K562 (cell line): ENCODE measurements around the gene FAM83F. TPM values are rescaled to one million over a fixed set of nuclear protein-coding genes. Genes with fewer than 3 reads are reported as not detected.

Experiments used
- ATAC-seq: fragments of 200-7000 bp; cut with Tn5 transposase; 3 replicates; pipeline ENCODE4 v1.9.1; 2020; ENCODE audit warnings: moderate library complexity
- BruUV-seq: library from RNA; stranded (reverse); fragments of 400-500 nt; replicated peaks from 2 replicates; lab custom pipeline; 2021; lab: Mats Ljungman, UMichigan
- CTCF ChIA-PET: fragments of 300-600 bp; formaldehyde crosslinking; extraction: SDS; loops from one replicate; lab custom pipeline; 2021; ENCODE audit warnings: low intra/inter-chr PET ratio; lab: Yijun Ruan, JAX
- POLR2A ChIA-PET: fragments of 300-600, 350-650 bp; sonication (Branson Sonifier 250); formaldehyde crosslinking; extraction: SDS; loops from one replicate; lab custom pipeline; 2021; ENCODE audit warnings: antibody characterized with exemption, inconsistent platforms; lab: Yijun Ruan, JAX
- DNase-seq, 4 experiments: peaks; one replicate each; pipeline versions ENCODE4 v3.0.0 to v3.0.0-alpha.2; 2011 to 2018; ENCODE audit warnings: low spot score in 3 of 4, mixed read lengths in 3 of 4; ENCODE audit errors: extremely low read depth in 1 of 4
- FAIRE-seq: peaks from 2 replicates; lab custom pipeline; 2011; peaks lifted over from hg19 to GRCh38; lab: Jason Lieb, UNC
- H2AFZ ChIP-seq: 2 replicates; pipeline ENCODE4 v1.6.0; 2011; ENCODE audit warnings: low read depth, low read length, control low read depth, inconsistent platforms
- H3K27ac ChIP-seq: fragments of 200-600 bp; 3 replicates; pipeline ENCODE4 v1.8.0; 2011; ENCODE audit warnings: low read depth, mild to moderate bottlenecking, control low read depth, inconsistent platforms, low read length, moderate library complexity, mixed read lengths; ENCODE audit errors: extremely low read depth
- H3K27me3 ChIP-seq, 2 experiments: fragments of 300-600 bp in 1 of 2; 2 replicates in 1 of 2; 3 replicates in 1 of 2; pipeline versions ENCODE4 v1.6.0 to v1.8.0; 2011; ENCODE audit warnings: inconsistent platforms in 2 of 2, low read length in 2 of 2, mild to moderate bottlenecking in 1 of 2, mixed read lengths in 1 of 2, moderate library complexity in 1 of 2; ENCODE audit not compliant: control insufficient read depth in 2 of 2, insufficient read depth in 2 of 2
- H3K36me3 ChIP-seq: fragments of 300-600 bp; 3 replicates; pipeline ENCODE4 v1.8.0; 2011; ENCODE audit warnings: mild to moderate bottlenecking, low read length, inconsistent platforms; ENCODE audit not compliant: control insufficient read depth, insufficient read depth
- H3K4me1 ChIP-seq, 2 experiments: fragments of 200-600 bp in 1 of 2; replicated peaks in 1 of 2; 2 replicates in 1 of 2; 3 replicates in 1 of 2; pipeline versions ENCODE4 v1.5.1 to v1.8.0; 2011; ENCODE audit warnings: inconsistent platforms in 2 of 2, low read length in 2 of 2, mild to moderate bottlenecking in 1 of 2, mixed read lengths in 1 of 2, moderate library complexity in 1 of 2; ENCODE audit not compliant: control insufficient read depth in 2 of 2, insufficient read depth in 2 of 2
- H3K4me2 ChIP-seq: 2 replicates; pipeline ENCODE4 v1.6.1; 2011; ENCODE audit warnings: low read length, control low read depth, inconsistent platforms, mixed read lengths; ENCODE audit not compliant: insufficient read depth
- H3K4me3 ChIP-seq: fragments of 200-600 bp; sonication (generic), shearing (Covaris generic); 2 replicates; pipeline ENCODE4 v1.5.1; 2016; ENCODE audit warnings: control low read depth, inconsistent platforms
- H3K79me2 ChIP-seq: fragments of 200-600 bp; 3 replicates; pipeline ENCODE4 v1.8.0; 2011; ENCODE audit warnings: low read length, inconsistent platforms; ENCODE audit not compliant: control insufficient read depth, insufficient read depth
- H3K9ac ChIP-seq, 2 experiments: 2 replicates each; pipeline versions ENCODE4 v1.6.0 to v1.6.1; 2011; ENCODE audit warnings: low read depth in 2 of 2, low read length in 2 of 2, control low read depth in 1 of 2, inconsistent platforms in 1 of 2, mild to moderate bottlenecking in 1 of 2, mixed read lengths in 1 of 2; ENCODE audit not compliant: insufficient read depth in 1 of 2
- H3K9me1 ChIP-seq: one replicate; pipeline ENCODE4 v1.6.0; 2011; ENCODE audit warnings: inconsistent platforms, mild to moderate bottlenecking, low read length, moderate library complexity; ENCODE audit not compliant: control insufficient read depth, insufficient read depth
- H3K9me3 ChIP-seq: replicated peaks from 2 replicates; pipeline ENCODE4 v1.5.1; 2011; ENCODE audit warnings: low read depth, low read length, inconsistent platforms; ENCODE audit not compliant: control insufficient read depth, insufficient read depth
- H4K20me1 ChIP-seq: replicated peaks from 2 replicates; pipeline ENCODE4 v1.6.1; 2011; ENCODE audit warnings: low read length, inconsistent platforms, mixed read lengths; ENCODE audit not compliant: control insufficient read depth, insufficient read depth
- CBFA2T3 ChIP-seq: fragments of 450-650 bp; IDR thresholded peaks from 2 replicates; pipeline ENCODE4 v1.6.1; 2017
- DMBX1 ChIP-seq: fragments of 250-450 bp; sonication (Bioruptor Pico); IDR thresholded peaks from 2 replicates; pipeline ENCODE4 v1.8.0; 2022; ENCODE audit warnings: inconsistent platforms, mild to moderate bottlenecking, moderate library complexity, borderline replicate concordance
- ETS2 ChIP-seq: IDR thresholded peaks from 2 replicates; pipeline ENCODE4 v1.6.1; 2016; ENCODE audit warnings: borderline replicate concordance, missing genetic modification characterization, mild to moderate bottlenecking, moderate library complexity, missing compliant biosample characterization; ENCODE audit not compliant: poor library complexity, severe bottlenecking
- FIP1L1 ChIP-seq: fragments of 200-400 bp; formaldehyde crosslinking; IDR thresholded peaks from 2 replicates; pipeline ENCODE4 v1.6.1; 2018; ENCODE audit warnings: mild to moderate bottlenecking, low read depth, low read length; ENCODE audit not compliant: poor library complexity, severe bottlenecking
- GTF2F1 ChIP-seq: IDR thresholded peaks from 2 replicates; pipeline ENCODE4 v1.6.1; 2011; ENCODE audit warnings: low read depth, low read length, improper control_type of control experiment
- POLR2A ChIP-seq: fragments of 450-650 bp; conservative IDR thresholded peaks from 2 replicates; pipeline ENCODE4 v1.6.1; 2016
- SMARCC2 ChIP-seq: fragments of 450-650 bp; IDR thresholded peaks from 2 replicates; pipeline ENCODE4 v1.6.1; 2017; ENCODE audit warnings: antibody characterized with exemption, moderate library complexity, mild to moderate bottlenecking, low read depth
- SP2 ChIP-seq: IDR thresholded peaks from 2 replicates; pipeline ENCODE4 v1.6.1; 2011; ENCODE audit warnings: mild to moderate bottlenecking, low read depth, low read length, moderate library complexity; ENCODE audit not compliant: poor library complexity, severe bottlenecking; ENCODE audit errors: extremely low read depth
- SPI1 ChIP-seq: IDR thresholded peaks from 2 replicates; pipeline ENCODE4 v1.6.1; 2011; ENCODE audit warnings: low read depth, low read length, control low read depth, borderline replicate concordance
- SUPT5H ChIP-seq: fragments of 450-650 bp; IDR thresholded peaks from 2 replicates; pipeline ENCODE4 v1.6.1; 2016
- TCF7L2 ChIP-seq: fragments of 150-350 bp; IDR thresholded peaks from 2 replicates; pipeline ENCODE4 v1.6.1; 2016; ENCODE audit warnings: low read depth, mild to moderate bottlenecking, low read length, moderate library complexity
- TFAM ChIP-seq: fragments of 250-450 bp; sonication (Bioruptor Pico); conservative IDR thresholded peaks from 2 replicates; pipeline ENCODE4 v1.5.0; 2021; ENCODE audit warnings: mild to moderate bottlenecking, moderate library complexity
- ZBTB7A ChIP-seq: IDR thresholded peaks from 2 replicates; pipeline ENCODE4 v1.6.1; 2011; ENCODE audit warnings: low read depth, mild to moderate bottlenecking, low read length, moderate library complexity, borderline replicate concordance; ENCODE audit not compliant: control insufficient read depth
- ZNF3 ChIP-seq: fragments of 250-450 bp; sonication (Bioruptor Pico); IDR thresholded peaks from 2 replicates; pipeline ENCODE4 v1.5.0; 2021; ENCODE audit warnings: mild to moderate bottlenecking, moderate library complexity
- WGBS: fragments of 100-300 bp; shearing (Covaris generic); methylation state at CpG from one replicate; pipeline ENCODE4 v1.1.6; 2016; ENCODE audit warnings: low coverage, mixed read lengths; ENCODE audit not compliant: insufficient coverage; ENCODE audit errors: missing lambda C conversion rate; 5-methylcytosine and 5-hydroxymethylcytosine counted together
- in situ Hi-C: fragments of 300-500 bp; cut with MboI; formaldehyde crosslinking; loops from 4 replicates; pipeline ENCODE4 v1.15.0; 2018; ENCODE audit warnings: inconsistent platforms, mixed read lengths
- intact Hi-C: fragments of 100-400 bp; cut with micrococcal nuclease; formaldehyde crosslinking; loops from 2 replicates; pipeline ENCODE4 v1.14.2; 2022
- polyA plus RNA-seq, 8 experiments: library from polyadenylated mRNA; depleted of rRNA in 4 of 8; stranded (reverse) in 5 of 8; unstranded in 3 of 8; fragments of >200 nt; fragmentation: Nextera tagmentation in 2 of 8; fragmentation: Illumina TruSeq in 1 of 8; extraction: Ambion mirVana in 2 of 8; extraction: Trizol in 1 of 8; gene quantifications; 2 replicates each; pipeline versions ENCODE4 v1.2.1 to v1.2.3, GENCODE V29; 2011 to 2014; ENCODE audit warnings: inconsistent platforms in 1 of 8, missing spikeins in 1 of 8
- total RNA-seq, 7 experiments: library from RNA; depleted of rRNA in 6 of 7; stranded (reverse); fragments of >200 nt in 6 of 7; fragmentation: Illumina TruSeq in 2 of 7; extraction: Trizol in 2 of 7; gene quantifications; 2 replicates each; pipeline versions ENCODE4 v1.2.1 to v1.2.3, GENCODE V29; 2011 to 2021; ENCODE audit warnings: low replicate concordance in 1 of 7
- TF ChIP-seq, protein P1 (sequence below): fragments of 450-650 bp; formaldehyde crosslinking; IDR thresholded peaks from 2 replicates; pipeline ENCODE4 v1.4.0; 2022; ENCODE audit warnings: missing genetic modification characterization
- TF ChIP-seq, protein P2 (sequence below): fragments of 250-450 bp; sonication (Bioruptor Pico); IDR thresholded peaks from 2 replicates; pipeline ENCODE4 v1.5.0; 2020; ENCODE audit warnings: mild to moderate bottlenecking, borderline replicate concordance
- TF ChIP-seq, protein P3 (sequence below): sonication (generic); formaldehyde crosslinking; IDR thresholded peaks from 2 replicates; pipeline ENCODE4 v1.8.0; 2023; ENCODE audit warnings: mild to moderate bottlenecking, missing genetic modification reagents
- TF ChIP-seq, protein P4 (sequence below): sonication (generic); formaldehyde crosslinking; IDR thresholded peaks from 2 replicates; pipeline ENCODE4 v1.8.0; 2022; ENCODE audit warnings: missing genetic modification reagents, mild to moderate bottlenecking, borderline replicate concordance

The FAM83F gene
- total and polyA plus RNA-seq, 9 of the 15 experiments (the other 6 are each of a cell fraction or from before 2014, with no cell fraction given): under 0.01 to 0.13 (median 0.04) TPM; not detected in 1

DNA sequence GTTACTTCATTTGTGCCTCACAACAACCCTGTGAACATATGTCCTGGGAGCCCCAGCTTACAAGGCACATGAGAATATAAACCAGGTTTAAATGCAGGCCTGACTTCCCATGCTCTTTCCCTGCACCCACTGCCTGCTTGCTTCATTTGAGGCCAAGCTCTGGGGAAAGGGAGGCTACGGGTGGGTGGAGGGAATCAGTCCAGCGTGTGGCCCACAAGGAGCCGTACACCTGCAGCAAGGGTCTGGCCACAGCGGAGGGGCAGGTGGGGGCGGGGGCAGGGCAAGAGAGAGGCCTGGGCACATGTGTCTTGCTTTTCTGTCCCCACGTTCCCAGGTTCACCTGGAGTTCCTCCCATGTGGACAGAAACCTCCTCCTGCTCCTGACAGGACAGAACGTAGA lies 26.2 kb downstream of the FAM83F start:
- intact Hi-C loops: loop anchor here (5.0 kb wide), 1 partner anchor 464 kb away; no protein-coding TSS in a partner anchor
- H3K9me3 ChIP-seq: no peaks in the 10 kb centered on the region

More for the DNA sequence above, 26.2 kb downstream of the FAM83F start:
- no peak overlapping the region for H3K27ac ChIP-seq
- peak overlapping the region in 1 of 2 experiments; percentile 5; a peak in 1 of 4 replicates for H3K9ac ChIP-seq
- FAIRE-seq: no peak
- no peaks in the 10 kb centered on the region for H4K20me1 ChIP-seq
- ChIA-PET CTCF (no interaction called here), POLR2A (interaction anchor here (0.5 to 0.8 kb wide), 4 partner anchors 27 to 402 kb away, joined by 3 read pairs; no protein-coding TSS in a partner anchor)
- no peak for DNase-seq
- H3K4me1 ChIP-seq: peaks cover 4 to 15% of the 10 kb centered on the region in 2 experiments; a peak in 4 of 5 replicates
- no peak for ATAC-seq
- no peaks in the 10 kb centered on the region for H3K27me3 ChIP-seq
- no peaks in the 10 kb centered on the region for H3K79me2 ChIP-seq
- in situ Hi-C loops: no loop called here
- H3K36me3 ChIP-seq: no peaks in the 10 kb centered on the region; the same call in 2 of the 3 replicates
- TF ChIP-seq FIP1L1 (no peak), ZBTB7A (no peak), POLR2A (no peak), SPI1 (no peak), SUPT5H (no peak), DMBX1 (CRISPR knock-in tag) (no peak), ZNF3 (CRISPR knock-in tag) (no peak), GTF2F1 (no peak), CBFA2T3 (no peak), ETS2 (tag) (no peak), TFAM (CRISPR knock-in tag) (no peak), TCF7L2 (no peak), SP2 (no peak), SMARCC2 (no peak)
- TF ChIP-seq, protein P1, sequence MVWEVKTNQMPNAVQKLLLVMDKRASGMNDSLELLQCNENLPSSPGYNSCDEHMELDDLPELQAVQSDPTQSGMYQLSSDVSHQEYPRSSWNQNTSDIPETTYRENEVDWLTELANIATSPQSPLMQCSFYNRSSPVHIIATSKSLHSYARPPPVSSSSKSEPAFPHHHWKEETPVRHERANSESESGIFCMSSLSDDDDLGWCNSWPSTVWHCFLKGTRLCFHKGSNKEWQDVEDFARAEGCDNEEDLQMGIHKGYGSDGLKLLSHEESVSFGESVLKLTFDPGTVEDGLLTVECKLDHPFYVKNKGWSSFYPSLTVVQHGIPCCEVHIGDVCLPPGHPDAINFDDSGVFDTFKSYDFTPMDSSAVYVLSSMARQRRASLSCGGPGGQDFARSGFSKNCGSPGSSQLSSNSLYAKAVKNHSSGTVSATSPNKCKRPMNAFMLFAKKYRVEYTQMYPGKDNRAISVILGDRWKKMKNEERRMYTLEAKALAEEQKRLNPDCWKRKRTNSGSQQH: no peak
- TF ChIP-seq, protein P2, sequence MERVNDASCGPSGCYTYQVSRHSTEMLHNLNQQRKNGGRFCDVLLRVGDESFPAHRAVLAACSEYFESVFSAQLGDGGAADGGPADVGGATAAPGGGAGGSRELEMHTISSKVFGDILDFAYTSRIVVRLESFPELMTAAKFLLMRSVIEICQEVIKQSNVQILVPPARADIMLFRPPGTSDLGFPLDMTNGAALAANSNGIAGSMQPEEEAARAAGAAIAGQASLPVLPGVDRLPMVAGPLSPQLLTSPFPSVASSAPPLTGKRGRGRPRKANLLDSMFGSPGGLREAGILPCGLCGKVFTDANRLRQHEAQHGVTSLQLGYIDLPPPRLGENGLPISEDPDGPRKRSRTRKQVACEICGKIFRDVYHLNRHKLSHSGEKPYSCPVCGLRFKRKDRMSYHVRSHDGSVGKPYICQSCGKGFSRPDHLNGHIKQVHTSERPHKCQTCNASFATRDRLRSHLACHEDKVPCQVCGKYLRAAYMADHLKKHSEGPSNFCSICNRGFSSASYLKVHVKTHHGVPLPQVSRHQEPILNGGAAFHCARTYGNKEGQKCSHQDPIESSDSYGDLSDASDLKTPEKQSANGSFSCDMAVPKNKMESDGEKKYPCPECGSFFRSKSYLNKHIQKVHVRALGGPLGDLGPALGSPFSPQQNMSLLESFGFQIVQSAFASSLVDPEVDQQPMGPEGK (CRISPR knock-in tag): no peak
- TF ChIP-seq, protein P3, sequence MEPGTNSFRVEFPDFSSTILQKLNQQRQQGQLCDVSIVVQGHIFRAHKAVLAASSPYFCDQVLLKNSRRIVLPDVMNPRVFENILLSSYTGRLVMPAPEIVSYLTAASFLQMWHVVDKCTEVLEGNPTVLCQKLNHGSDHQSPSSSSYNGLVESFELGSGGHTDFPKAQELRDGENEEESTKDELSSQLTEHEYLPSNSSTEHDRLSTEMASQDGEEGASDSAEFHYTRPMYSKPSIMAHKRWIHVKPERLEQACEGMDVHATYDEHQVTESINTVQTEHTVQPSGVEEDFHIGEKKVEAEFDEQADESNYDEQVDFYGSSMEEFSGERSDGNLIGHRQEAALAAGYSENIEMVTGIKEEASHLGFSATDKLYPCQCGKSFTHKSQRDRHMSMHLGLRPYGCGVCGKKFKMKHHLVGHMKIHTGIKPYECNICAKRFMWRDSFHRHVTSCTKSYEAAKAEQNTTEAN (CRISPR knock-in tag): no peak
- TF ChIP-seq, protein P4, sequence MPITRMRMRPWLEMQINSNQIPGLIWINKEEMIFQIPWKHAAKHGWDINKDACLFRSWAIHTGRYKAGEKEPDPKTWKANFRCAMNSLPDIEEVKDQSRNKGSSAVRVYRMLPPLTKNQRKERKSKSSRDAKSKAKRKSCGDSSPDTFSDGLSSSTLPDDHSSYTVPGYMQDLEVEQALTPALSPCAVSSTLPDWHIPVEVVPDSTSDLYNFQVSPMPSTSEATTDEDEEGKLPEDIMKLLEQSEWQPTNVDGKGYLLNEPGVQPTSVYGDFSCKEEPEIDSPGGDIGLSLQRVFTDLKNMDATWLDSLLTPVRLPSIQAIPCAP (CRISPR knock-in tag): no peak
- WGBS: 31% methylated on average over 2 of the region's 7 CpGs
- H3K4me3 ChIP-seq: no peak overlapping the region
- H3K4me2 ChIP-seq: no peak overlapping the region
- H3K9me1 ChIP-seq: no peaks in the 10 kb centered on the region
- H2AFZ ChIP-seq: no peak overlapping the region
- no TSS peak for BruUV-seq
